ENCODE measurements around the gene TFAM. TPM values are rescaled to one million over a fixed set of nuclear protein-coding genes. Genes with fewer than 3 reads are reported as not detected.

TFAM gene
- total and polyA plus RNA-seq, 4 donors = 31.5 to 48.2 (median 39.3) TPM

GRCh38 chr10:58394471-58394870 lies 9.3 kb downstream of the TFAM start:
- DNase-seq (ENCODE audit: low read depth in 4 of 6, low spot score in 6 of 6) = no peak
- Histone ChIP-seq H3K4me1 (ENCODE audit: control insufficient read depth, insufficient read depth, low read length) (no peaks in the 10 kb centered on the region), H3K9me3 (ENCODE audit: control insufficient read depth, insufficient read depth, low read length) (no peaks in the 10 kb centered on the region), H3K4me3 (ENCODE audit: low read depth, low read length) (no peak overlapping the region), H3K36me3 (ENCODE audit: control insufficient read depth, insufficient read depth, low read length) (peaks cover 8% of the 10 kb centered on the region), H3K27ac (ENCODE audit: low read depth, low read length) (no peak overlapping the region), H3K27me3 (ENCODE audit: control insufficient read depth, insufficient read depth, low read length) (no peaks in the 10 kb centered on the region)

- DNase-seq (ENCODE audit: low read depth in 4 of 6, low spot score in 6 of 6) = no peak
- no peaks in the 10 kb centered on the region for H3K9me3 ChIP-seq (ENCODE audit: control insufficient read depth, insufficient read depth, low read length)
- no peak overlapping the region for H3K27ac ChIP-seq (ENCODE audit: low read depth, low read length)
- H3K4me1 ChIP-seq (ENCODE audit: control insufficient read depth, insufficient read depth, low read length) = no peaks in the 10 kb centered on the region
- H3K27me3 ChIP-seq (ENCODE audit: control insufficient read depth, insufficient read depth, low read length) = no peaks in the 10 kb centered on the region
- peaks cover 6% of the 10 kb centered on the region for H3K36me3 ChIP-seq (ENCODE audit: control insufficient read depth, insufficient read depth, low read length)
- no peak overlapping the region for H3K4me3 ChIP-seq (ENCODE audit: low read depth, low read length)
Observed at GRCh38 chr10:58396057-58396456, 10.8 kb downstream of the TFAM start.

- Histone ChIP-seq H3K4me3 (ENCODE audit: low read depth, low read length) (no peak overlapping the region), H3K27me3 (ENCODE audit: control insufficient read depth, insufficient read depth, low read length) (no peaks in the 10 kb centered on the region), H3K27ac (ENCODE audit: low read depth, low read length) (no peak overlapping the region), H3K36me3 (ENCODE audit: control insufficient read depth, insufficient read depth, low read length) (peaks cover 3% of the 10 kb centered on the region), H3K9me3 (ENCODE audit: control insufficient read depth, insufficient read depth, low read length) (no peaks in the 10 kb centered on the region), H3K4me1 (ENCODE audit: control insufficient read depth, insufficient read depth, low read length) (no peaks in the 10 kb centered on the region)
- WGBS (ENCODE audit: insufficient coverage) = no CpG with 5 or more reads among the region's 3 CpGs
- DNase-seq (ENCODE audit: low read depth in 4 of 6, low spot score in 6 of 6) = no peak
Observed at GRCh38 chr10:58397830-58398229, 12.6 kb downstream of the TFAM start.

GRCh38 chr10:58399410-58399809 lies 14.2 kb downstream of the TFAM start:
- Histone ChIP-seq H3K4me1 (ENCODE audit: control insufficient read depth, insufficient read depth, low read length) (no peaks in the 10 kb centered on the region), H3K27me3 (ENCODE audit: control insufficient read depth, insufficient read depth, low read length) (no peaks in the 10 kb centered on the region), H3K27ac (ENCODE audit: low read depth, low read length) (no peak overlapping the region), H3K9me3 (ENCODE audit: control insufficient read depth, insufficient read depth, low read length) (no peaks in the 10 kb centered on the region), H3K4me3 (ENCODE audit: low read depth, low read length) (no peak overlapping the region), H3K36me3 (ENCODE audit: control insufficient read depth, insufficient read depth, low read length) (no peaks in the 10 kb centered on the region)
- no peak for DNase-seq (ENCODE audit: low read depth in 4 of 6, low spot score in 6 of 6)
- no CpG with 5 or more reads among the region's 4 CpGs for WGBS (ENCODE audit: insufficient coverage)

- H3K36me3 ChIP-seq (ENCODE audit: control insufficient read depth, insufficient read depth, low read length) = no peaks in the 10 kb centered on the region
- H3K9me3 ChIP-seq (ENCODE audit: control insufficient read depth, insufficient read depth, low read length) = no peaks in the 10 kb centered on the region
- H3K4me1 ChIP-seq (ENCODE audit: control insufficient read depth, insufficient read depth, low read length) = no peaks in the 10 kb centered on the region
- no peaks in the 10 kb centered on the region for H3K27me3 ChIP-seq (ENCODE audit: control insufficient read depth, insufficient read depth, low read length)
- WGBS (ENCODE audit: insufficient coverage) = no CpG with 5 or more reads among the region's 1 CpG
- no peak for DNase-seq (ENCODE audit: low read depth in 4 of 6, low spot score in 6 of 6)
- H3K27ac ChIP-seq (ENCODE audit: low read depth, low read length) = no peak overlapping the region
- H3K4me3 ChIP-seq (ENCODE audit: low read depth, low read length) = no peak overlapping the region
Observed at GRCh38 chr10:58400609-58401008, 15.4 kb downstream of the TFAM start.

GRCh38 chr10:58404001-58404400 lies 18.8 kb downstream of the TFAM start:
- Histone ChIP-seq H3K9me3 (ENCODE audit: control insufficient read depth, insufficient read depth, low read length) (no peaks in the 10 kb centered on the region), H3K27me3 (ENCODE audit: control insufficient read depth, insufficient read depth, low read length) (no peaks in the 10 kb centered on the region), H3K4me3 (ENCODE audit: low read depth, low read length) (no peak overlapping the region), H3K4me1 (ENCODE audit: control insufficient read depth, insufficient read depth, low read length) (no peaks in the 10 kb centered on the region), H3K36me3 (ENCODE audit: control insufficient read depth, insufficient read depth, low read length) (no peaks in the 10 kb centered on the region), H3K27ac (ENCODE audit: low read depth, low read length) (no peak overlapping the region)
- no CpG with 5 or more reads among the region's 2 CpGs for WGBS (ENCODE audit: insufficient coverage)
- DNase-seq (ENCODE audit: low read depth in 4 of 6, low spot score in 6 of 6) = no peak

GRCh38 chr10:58409956-58410610 lies 24.9 kb downstream of the TFAM start:
- no peaks in the 10 kb centered on the region for H3K36me3 ChIP-seq (ENCODE audit: control insufficient read depth, insufficient read depth, low read length)
- no peak for DNase-seq (ENCODE audit: low read depth in 4 of 6, low spot score in 6 of 6)
- 63% methylated on average over 1 of the region's 4 CpGs for WGBS (ENCODE audit: insufficient coverage)
- H3K27ac ChIP-seq (ENCODE audit: low read depth, low read length) = no peak overlapping the region
- no peaks in the 10 kb centered on the region for H3K27me3 ChIP-seq (ENCODE audit: control insufficient read depth, insufficient read depth, low read length)
- H3K4me1 ChIP-seq (ENCODE audit: control insufficient read depth, insufficient read depth, low read length) = no peaks in the 10 kb centered on the region
- H3K4me3 ChIP-seq (ENCODE audit: low read depth, low read length) = no peak overlapping the region
- H3K9me3 ChIP-seq (ENCODE audit: control insufficient read depth, insufficient read depth, low read length) = no peaks in the 10 kb centered on the region

GRCh38 chr10:58412502-58412961 lies 27.3 kb downstream of the TFAM start:
- DNase-seq (ENCODE audit: low read depth in 4 of 6, low spot score in 6 of 6) = peak in 1 of 6 donors; percentile 60
- WGBS (ENCODE audit: insufficient coverage) = 38% methylated on average over 1 of the region's 2 CpGs
- H3K4me1 ChIP-seq (ENCODE audit: control insufficient read depth, insufficient read depth, low read length) = no peaks in the 10 kb centered on the region
- no peaks in the 10 kb centered on the region for H3K36me3 ChIP-seq (ENCODE audit: control insufficient read depth, insufficient read depth, low read length)
- no peak overlapping the region for H3K4me3 ChIP-seq (ENCODE audit: low read depth, low read length)
- no peaks in the 10 kb centered on the region for H3K27me3 ChIP-seq (ENCODE audit: control insufficient read depth, insufficient read depth, low read length)
- H3K9me3 ChIP-seq (ENCODE audit: control insufficient read depth, insufficient read depth, low read length) = no peaks in the 10 kb centered on the region
- no peak overlapping the region for H3K27ac ChIP-seq (ENCODE audit: low read depth, low read length)

- H3K36me3 ChIP-seq (ENCODE audit: control insufficient read depth, insufficient read depth, low read length) = no peaks in the 10 kb centered on the region
- H3K9me3 ChIP-seq (ENCODE audit: control insufficient read depth, insufficient read depth, low read length) = no peaks in the 10 kb centered on the region
- no peak overlapping the region for H3K4me3 ChIP-seq (ENCODE audit: low read depth, low read length)
- DNase-seq (ENCODE audit: low read depth in 4 of 6, low spot score in 6 of 6) = peak; percentile 30 to 88 (median 48)
- no peaks in the 10 kb centered on the region for H3K4me1 ChIP-seq (ENCODE audit: control insufficient read depth, insufficient read depth, low read length)
- H3K27me3 ChIP-seq (ENCODE audit: control insufficient read depth, insufficient read depth, low read length) = no peaks in the 10 kb centered on the region
- H3K27ac ChIP-seq (ENCODE audit: low read depth, low read length) = no peak overlapping the region
- WGBS (ENCODE audit: insufficient coverage) = 0% methylated on average over 1 of the region's 5 CpGs
Observed at GRCh38 chr10:58414270-58415041, 29.2 kb downstream of the TFAM start.

- no peaks in the 10 kb centered on the region for H3K27me3 ChIP-seq (ENCODE audit: control insufficient read depth, insufficient read depth, low read length)
- DNase-seq (ENCODE audit: low read depth in 4 of 6, low spot score in 6 of 6) = no peak
- H3K36me3 ChIP-seq (ENCODE audit: control insufficient read depth, insufficient read depth, low read length) = no peaks in the 10 kb centered on the region
- no peaks in the 10 kb centered on the region for H3K4me1 ChIP-seq (ENCODE audit: control insufficient read depth, insufficient read depth, low read length)
- no peak overlapping the region for H3K4me3 ChIP-seq (ENCODE audit: low read depth, low read length)
- H3K27ac ChIP-seq (ENCODE audit: low read depth, low read length) = no peak overlapping the region
- H3K9me3 ChIP-seq (ENCODE audit: control insufficient read depth, insufficient read depth, low read length) = no peaks in the 10 kb centered on the region
Observed at GRCh38 chr10:58415757-58416156, 30.5 kb downstream of the TFAM start.

All from spinal cord (tissue), 10 donors.